NCI-H345 treated with DMSO at 0.1 percent for 48 hours (cell line): ENCODE results near the gene SLC24A5.

Experiments used
- DNase-seq: peaks from one replicate; lab custom pipeline; 2025; ENCODE audit not compliant: unreplicated experiment; lab: John Stamatoyannopoulos, UW

The SLC24A5 gene

DNA sequence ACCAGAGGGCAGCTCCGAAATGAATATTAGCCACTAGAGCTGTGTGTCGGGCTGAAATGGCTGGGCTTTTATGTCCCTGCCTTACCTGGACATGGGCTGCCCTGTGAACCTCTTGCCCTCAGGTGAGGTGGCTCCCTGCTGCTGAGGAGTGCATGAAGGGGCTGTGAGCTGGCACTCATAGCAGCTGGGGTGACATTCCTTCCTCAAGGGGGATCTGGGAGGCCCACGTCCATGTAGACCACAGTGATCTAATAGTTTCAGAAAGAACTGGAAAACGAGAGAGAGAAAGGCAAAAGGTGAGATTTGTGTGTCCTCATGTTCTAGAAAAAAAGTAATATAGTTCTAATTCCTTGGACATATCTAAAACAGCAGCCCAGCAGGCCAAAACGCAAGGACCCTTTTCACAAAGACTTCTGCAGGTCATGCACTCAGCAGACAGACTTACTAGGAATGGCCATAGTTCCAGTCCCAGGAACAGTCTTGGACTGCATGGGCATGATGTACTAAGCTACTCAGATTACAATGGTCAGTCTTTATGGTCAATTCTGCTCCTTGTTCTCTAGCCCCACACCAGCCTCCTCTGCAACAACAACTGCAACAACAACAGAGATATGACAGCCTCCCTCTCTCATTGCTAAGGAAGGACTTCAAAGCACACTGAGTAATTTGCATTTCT lies 10.8 kb upstream of the SLC24A5 start:
- no peak for DNase-seq

DNA sequence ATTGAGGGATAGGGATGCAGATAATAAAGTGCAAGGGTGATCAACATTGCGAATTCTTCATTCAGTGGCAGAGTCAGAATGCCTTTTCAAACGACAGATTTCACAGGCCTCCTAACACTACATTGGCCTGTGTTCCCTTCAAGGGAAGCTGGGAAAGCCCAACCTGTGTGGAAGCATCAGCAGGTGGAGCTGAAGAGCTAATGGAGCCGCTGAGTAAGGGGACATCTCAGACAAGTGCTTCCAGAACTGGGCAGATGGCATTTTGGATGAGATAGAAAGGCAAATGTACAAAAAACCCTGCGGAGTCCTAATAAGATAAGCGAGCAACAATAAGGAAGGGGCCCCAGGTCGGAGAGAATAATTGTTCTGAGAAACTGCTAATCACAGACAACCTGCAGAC lies 8.5 kb upstream of the SLC24A5 start:
- DNase-seq = no peak

DNA sequence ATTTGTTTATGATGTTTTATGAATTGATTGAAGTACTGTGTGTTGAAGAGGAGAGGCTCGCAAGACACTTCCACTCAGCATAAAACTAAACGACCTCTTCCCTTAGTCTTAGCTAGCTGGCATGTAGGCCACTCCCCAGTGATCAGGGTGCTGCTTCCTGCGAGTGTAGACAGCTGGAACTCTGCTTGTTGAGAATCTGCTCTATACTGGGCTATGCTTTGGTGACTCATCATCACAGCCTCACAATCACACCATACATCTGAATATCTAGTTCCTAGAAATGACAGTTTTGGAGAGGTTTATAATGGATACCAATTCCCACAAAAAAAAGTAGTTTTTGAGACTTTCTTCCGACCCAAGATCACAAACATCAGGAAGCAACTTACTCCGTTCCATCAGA lies 1.5 kb upstream of the SLC24A5 start:
- DNase-seq = no peak

DNA sequence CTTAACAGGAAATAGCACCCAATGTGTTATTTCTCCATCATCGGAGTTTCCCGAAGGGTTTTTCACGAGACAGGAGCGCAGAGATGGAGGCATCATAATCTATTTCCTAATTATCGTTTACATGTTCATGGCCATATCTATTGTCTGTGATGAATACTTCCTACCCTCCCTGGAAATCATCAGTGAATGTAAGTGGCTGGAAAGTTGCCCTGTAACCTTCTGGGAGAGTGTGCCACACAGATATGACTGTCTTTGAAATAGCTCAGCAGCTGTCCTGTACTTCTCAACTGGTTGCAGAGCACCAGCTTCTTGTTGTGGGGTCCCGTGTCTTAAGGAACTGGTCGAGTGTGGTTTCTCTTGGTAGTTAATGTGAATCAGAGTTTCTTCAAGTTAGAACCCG lies 1.1 kb downstream of the SLC24A5 start:
- DNase-seq = no peak

DNA sequence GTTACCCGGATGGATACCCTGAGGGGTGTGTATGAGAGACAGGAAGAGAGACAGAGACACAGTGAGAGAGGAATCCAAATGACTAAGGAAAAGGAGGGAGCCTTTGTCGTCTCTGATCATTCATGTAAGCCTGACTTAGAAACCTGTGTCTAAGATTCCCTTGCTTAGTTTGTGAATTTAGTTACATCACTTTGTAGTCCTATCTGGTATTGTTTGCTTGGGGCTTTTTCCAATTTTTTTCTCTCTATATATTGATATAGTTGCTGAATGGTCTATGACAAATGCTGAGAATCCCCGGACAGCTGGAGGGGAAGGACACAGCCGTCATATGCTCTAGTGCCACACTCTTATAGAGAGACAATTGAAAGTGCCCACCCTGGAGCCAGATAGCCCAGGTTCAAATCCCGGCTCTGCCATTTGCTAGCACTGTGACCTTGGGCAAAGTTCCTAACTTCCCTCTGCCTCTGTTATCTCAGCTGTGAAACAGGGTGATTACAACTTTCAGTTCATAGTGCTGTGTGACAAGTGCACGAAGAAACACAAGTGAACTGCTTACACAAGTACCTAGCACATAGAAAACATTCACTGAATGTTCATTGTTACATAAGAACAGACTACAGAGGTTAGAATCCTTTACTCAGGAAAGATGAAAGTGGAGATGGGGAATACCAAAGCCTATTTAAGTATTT lies 6.0 kb downstream of the SLC24A5 start:
- DNase-seq = no peak

DNA sequence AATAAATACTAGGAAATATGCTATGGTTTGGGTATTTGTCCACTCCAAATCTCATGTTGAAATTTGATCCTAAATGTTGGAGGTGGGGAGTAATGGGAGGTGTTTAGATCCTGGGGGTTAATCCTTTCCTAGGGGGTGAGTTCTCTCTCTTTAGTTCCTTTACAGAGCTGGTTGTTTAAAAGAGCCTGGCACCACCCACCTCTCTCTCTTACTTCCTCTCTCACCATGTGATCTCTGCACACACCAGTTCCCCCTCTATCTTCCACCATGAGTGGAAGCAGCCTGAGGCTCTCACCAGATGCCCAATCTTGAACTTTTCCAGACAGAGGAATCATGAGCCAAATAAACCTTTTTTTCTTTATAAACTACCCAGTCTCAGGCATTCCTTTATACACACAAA lies 10.5 kb downstream of the SLC24A5 start:
- no peak for DNase-seq

DNA sequence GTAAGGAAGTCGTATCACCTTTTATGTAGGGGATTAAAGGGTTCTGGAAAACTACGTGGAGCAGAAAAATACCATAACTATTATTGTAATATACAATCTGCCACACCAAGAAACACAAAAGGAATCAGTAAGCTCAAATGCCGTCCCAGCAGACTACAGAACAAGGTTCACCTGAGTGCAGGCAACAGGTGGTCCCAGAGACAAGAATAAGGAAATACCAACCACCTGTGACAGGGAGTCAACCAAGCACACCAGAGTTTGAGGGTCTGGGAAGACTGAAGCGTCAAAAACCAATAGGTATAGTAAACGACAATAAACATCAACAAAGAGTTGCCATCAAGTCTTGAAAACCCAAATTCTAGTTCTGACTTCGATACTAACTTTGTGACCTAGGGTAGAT lies 12.1 kb downstream of the SLC24A5 start:
- no peak for DNase-seq

DNA sequence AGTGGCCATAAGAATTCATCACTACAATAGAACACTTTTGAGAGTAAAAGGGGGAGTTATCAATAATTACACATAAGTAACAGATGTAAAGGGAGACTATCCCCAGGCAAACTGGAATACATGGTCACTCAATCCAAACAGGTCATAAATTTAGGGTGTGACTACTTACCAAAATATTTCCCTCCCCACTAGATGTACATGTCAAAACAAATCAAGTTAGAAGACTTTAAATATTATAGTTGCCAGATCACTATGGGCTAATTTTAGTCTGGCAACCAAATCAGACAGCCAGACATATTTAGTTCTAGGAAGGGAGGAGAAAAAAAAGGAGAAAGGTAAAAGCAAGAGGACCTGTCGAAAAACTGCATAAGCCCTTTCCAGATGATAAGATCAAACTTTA lies 23.1 kb downstream of the SLC24A5 start:
- DNase-seq = no peak

DNA sequence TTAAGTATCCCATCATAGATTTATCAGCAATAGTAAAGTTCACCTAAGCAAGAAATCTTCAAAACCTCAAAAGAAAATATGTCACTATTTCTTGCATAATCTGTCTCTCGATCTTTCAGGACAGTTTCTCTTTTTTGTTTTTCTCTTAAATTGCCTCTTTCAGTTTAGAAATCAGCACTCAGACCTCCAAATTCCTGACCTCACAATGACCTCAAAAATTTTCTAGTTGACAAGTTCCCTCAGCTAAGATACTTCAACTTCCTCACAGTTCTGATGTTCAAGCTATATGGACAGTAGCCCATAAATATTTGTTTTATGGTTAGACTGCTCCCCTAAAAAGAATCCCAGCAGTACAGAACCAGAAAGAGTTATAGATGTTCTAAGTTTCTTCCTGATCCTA lies 24.1 kb downstream of the SLC24A5 start:
- no peak for DNase-seq

DNA sequence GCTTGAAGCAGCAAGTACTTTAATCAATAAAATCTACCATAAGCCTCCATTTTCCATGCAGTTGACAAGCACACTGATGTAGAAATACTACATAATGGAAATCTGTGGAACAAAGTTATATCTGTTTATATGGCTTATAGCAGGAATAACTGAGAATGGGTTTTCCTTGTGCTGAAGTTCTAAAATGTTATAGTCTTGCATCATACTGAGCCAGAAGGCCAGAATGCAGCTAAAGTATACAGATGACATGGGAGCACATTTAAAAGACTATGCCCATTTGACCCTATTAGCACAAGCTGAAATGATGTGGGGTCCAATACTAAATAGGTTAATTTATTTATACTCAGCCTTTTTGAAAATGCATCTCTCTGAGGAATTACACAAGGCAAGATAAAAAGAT lies 25.1 kb downstream of the SLC24A5 start:
- DNase-seq = no peak

DNA sequence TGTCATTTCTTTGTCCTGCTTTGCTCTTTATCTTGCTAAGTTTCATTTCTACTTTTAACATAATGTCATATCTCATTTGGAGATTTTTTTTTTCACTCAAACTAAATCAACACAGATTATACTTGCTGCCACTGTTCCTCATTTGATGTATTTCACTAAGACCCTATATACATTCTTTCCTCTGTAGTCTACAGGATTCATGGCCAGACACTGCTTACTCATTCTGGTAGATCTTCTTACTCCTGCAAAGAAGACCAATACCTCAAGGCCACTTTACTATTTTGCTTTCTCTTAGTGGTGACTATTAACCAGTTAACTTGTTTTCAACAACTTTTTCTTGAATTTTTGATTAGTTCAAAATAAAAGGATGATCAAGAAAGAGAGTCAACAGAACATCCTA lies 26.6 kb downstream of the SLC24A5 start:
- no peak for DNase-seq

DNA sequence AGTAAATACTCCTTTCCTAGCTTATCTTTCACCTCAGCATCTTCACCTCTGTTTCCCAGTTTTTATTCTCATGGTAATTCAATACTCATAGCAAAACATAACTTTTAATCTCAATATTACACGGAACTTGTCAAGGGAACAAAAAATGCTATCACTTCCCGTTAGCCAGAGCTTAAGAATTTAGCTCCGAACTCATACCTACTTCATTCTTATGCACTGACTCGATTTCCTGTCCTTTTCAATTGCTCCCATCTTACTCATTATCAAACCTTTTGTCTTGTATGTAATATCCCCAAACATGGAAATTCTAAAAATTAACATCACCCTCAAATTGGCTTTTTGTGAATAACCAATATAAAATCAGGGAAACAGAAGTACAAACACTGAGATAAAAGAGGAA lies 29.1 kb downstream of the SLC24A5 start:
- DNase-seq = no peak

DNA sequence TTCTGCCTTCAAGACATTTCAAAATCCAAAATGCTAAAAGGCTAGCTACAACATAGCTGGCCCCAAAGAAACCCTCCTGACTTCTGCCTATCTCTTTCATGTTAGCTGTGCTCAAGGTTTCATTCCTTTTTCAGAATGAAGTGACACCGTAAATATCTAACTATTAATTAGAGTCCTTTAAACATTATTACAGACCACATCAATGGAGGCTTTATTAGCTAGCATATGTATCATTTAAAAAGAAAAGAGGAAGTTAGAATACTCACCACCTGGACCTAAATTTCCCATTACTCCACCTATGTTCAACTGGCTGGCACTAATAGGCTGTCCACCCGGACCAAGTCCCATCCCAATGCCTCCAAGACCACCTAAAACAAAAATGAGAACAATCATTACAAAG lies 32.7 kb downstream of the SLC24A5 start:
- DNase-seq = no peak

DNA sequence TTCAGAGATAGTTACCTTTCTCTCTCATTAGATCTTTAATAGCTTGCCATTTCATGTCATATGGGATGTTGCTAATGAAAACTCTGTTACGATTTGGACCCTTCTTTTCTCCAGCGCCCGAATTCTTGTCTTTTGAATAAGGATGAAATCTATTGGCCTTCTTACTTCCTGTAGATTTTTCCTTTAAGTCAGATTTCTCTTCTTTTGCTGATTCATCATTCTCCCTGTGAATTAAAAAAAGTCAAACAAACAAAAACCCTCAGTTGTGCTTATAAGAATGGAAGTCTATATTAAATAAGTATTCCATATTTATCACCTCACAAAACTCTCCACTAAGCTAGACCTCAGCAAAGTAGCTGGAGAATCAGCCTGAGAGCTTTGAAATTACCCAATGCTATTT lies 47.8 kb downstream of the SLC24A5 start:
- no peak for DNase-seq

DNA sequence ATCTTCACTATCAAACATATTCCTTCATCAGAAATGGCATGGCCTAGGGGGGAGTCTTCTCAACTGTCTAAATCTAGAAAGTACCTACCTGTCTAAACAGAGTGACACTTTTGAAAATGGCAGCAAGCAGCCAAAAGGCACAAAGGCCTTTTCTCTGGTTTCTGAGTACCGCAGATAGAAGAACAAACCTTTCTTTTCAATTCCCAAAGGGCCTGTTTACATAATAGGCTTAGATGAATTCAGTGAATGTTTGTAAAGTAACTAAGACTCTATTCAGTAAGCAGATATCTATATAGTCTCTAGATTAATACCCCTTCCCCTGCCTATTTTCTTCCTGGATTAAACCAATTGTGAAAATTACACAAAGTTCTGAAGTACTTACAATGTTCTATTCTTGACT lies 50.2 kb downstream of the SLC24A5 start:
- peak; percentile 19 for DNase-seq

DNA sequence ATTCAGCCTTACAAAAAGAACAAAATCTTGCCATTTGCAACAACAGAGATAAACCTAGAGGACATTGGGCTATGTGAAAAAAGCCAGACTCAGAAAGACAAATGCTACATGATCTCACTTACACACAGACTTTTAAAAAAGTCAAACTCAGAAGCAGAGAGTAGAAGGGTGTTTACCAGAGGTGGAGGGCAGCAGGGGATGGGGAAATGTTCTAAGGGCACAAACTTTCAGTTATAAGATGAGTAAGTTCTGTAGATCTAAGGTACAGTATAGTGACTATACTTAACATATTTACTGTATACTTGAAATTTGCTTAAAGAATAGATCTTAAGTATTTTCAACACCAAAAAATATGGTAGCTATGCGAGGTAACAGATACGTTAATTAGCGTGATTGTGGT lies 54.3 kb downstream of the SLC24A5 start:
- DNase-seq = no peak

DNA sequence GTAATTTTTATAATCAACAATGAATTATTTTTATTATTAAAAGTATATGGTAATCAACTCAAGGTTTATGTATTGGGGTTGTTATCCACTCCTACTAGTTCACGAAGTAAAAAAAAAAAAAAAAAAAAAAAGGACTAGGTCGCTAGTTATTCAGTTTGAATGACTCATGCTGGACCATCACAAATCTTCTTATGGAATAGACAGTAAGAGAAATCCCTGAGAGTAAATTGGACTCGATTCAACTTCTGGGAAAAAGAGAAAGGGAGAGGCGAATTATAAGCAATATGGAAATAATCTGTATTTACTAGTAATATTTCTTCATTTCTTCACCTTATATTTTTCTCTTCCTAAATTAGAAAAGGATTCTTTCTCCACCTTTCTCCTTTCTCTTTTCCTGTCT lies 55.3 kb downstream of the SLC24A5 start:
- no peak for DNase-seq

DNA sequence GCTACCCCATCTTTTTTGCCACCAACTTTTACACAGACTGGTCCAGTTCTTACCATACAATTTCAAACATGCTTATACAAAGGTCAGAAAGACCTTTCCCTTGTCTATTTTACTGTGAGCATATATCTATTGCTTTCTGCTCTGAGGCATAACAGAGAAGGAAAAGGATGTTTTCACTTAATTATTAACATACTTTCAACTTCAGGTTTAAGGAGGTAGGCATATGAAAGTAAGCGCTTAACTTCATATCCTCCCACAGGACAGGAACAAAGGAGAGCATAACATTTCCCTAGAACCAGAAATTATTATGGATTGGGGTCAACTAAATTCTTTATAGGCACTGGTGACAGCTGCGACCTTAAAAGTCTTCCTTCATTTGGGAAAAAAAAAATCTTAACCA lies 56.2 kb downstream of the SLC24A5 start:
- DNase-seq = no peak

DNA sequence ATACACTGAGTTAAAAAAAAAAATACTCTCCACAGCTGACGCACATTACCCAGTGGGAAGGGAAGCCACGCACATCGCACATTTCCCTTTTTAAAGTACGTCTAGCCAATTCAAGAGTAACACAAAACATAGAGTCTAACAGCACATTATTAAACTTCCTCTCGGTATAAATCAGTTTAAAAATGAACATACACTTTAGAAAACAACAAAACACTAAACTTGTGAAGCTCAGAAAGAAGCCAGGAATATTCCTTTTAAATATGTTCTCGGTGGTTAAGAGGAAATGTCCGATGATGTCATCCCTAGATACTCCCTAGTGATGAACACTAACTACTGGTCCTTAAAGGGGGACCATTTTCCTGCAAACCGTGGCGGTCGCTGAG lies 56.6 kb downstream of the SLC24A5 start:
- DNase-seq = peak; percentile 48

DNA sequence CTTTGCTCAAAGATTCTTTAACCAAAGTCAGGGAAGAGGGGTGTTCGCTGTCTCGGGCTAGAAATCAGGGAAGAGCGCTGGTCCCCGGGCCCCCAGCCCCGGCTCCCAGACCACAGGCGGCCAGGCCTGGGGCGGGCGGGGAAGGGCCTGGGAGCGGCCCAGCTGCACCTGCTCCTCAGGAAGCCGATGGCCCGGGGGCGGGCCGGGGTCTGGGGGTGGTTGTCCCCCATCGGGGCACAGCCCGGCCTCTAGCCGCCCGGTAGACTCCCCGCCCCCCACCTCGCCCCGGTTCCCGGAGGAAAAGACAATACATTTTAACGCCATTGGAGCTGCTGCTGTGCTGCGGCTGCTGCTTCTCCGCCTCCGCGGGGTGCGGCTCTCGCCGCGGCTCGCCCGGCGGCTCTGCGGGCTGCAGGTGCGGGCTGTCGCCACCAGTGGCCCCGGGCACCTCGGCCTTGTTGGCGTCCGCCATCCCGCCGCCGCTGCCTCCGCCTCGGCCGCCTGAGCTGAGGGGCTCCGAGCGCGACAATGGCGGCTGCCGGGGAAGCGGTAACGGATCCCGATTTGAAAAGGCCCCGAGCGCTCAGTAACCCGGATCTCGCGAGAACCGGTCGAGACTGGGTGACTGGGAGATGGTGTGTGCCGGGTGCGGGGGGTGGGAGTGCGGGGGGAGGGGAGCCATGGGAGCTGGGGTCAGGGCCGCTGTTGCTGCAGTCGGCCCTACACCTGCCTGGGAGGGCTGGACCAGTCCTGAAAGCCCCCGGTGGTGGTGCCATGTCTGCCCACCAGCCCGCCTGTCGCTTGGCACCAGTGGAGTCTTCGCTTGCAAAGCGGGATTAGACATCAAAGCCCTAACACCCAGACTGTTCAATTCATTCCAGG lies 57.2 kb downstream of the SLC24A5 start, which contains the start of gene MYEF2:
TSS of gene MYEF2 (minus strand) at position 530 of the 882 bp plus-strand sequence. CDS start at position 472, 58 bp downstream.
- DNase-seq = peak; percentile 56

DNA sequence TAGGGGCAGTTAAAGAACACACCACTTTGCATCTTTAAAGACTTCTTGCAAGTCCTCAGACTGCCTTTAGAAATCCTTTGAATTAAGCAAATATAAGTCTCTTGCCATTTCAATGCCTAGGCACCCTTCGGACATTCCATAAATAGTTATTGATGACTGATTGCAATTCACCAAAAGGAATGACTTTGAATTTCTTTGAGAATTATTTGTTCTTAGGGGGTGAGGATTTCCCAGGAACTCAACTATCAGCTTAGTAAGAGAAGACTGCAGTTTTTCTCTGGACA lies 57.8 kb downstream of the SLC24A5 start:
- DNase-seq = no peak

DNA sequence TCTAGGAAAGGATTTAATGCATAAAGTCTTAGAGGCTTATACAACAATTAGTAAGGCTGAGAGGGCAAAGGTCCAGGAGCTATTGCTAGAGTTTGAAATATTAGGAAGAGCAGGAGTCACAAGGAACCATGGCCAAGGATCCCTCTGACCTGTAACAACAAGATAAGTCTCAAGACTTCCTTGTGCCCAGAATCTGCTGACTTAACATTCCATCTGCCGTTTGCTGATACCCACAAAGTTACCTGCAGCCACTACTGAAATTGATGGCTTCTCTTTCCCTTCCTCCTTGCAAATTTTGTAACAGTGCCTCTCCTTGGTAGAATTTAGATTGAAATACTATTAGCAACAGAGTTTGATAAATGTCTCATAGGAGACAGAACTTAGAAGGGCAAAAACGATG lies 62.0 kb downstream of the SLC24A5 start:
- DNase-seq = no peak
